Measurements from ENCODE around the gene LYSET. TPM values are rescaled to one million over a fixed set of nuclear protein-coding genes. Genes with fewer than 3 reads are reported as not detected.
A peak's percentile ranks its signal among the peaks of the same experiment; 100 is the strongest.

The LYSET gene
- total and polyA plus RNA-seq, 2 donors from 2014 or later = 25.6 to 34.9 TPM

DNA sequence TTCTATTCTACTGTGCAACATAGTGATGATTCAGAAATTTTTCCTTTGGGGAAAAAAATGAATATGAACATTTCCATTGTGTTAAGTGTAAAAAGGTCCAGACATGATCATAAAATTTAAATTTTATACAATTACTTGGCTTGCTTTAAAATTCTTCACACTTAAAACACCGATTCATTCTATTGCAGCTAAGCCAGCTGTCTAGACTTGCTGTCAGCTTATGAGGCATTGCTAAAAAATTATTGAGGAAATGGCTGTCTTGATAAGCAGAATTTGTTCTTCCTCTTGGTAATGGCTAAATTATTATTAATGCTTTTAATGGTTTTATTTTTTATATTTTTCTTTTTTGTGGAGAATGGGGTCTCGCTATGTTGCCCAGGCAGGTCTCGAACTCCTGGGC is 1.8 kb downstream of the LYSET start:
- H3K27ac ChIP-seq (ENCODE audit: low read depth in 2 of 2, low read length in 2 of 2) = no peak overlapping the region
- H3K27me3 ChIP-seq (ENCODE audit: control insufficient read depth, insufficient read depth, low read length) = no peaks in the 10 kb centered on the region
- H3K4me3 ChIP-seq (ENCODE audit: low read length in 3 of 3) = no peak overlapping the region
- H3K9ac ChIP-seq (ENCODE audit: low read length in 3 of 3) = no peak overlapping the region
- TF ChIP-seq, protein P1, sequence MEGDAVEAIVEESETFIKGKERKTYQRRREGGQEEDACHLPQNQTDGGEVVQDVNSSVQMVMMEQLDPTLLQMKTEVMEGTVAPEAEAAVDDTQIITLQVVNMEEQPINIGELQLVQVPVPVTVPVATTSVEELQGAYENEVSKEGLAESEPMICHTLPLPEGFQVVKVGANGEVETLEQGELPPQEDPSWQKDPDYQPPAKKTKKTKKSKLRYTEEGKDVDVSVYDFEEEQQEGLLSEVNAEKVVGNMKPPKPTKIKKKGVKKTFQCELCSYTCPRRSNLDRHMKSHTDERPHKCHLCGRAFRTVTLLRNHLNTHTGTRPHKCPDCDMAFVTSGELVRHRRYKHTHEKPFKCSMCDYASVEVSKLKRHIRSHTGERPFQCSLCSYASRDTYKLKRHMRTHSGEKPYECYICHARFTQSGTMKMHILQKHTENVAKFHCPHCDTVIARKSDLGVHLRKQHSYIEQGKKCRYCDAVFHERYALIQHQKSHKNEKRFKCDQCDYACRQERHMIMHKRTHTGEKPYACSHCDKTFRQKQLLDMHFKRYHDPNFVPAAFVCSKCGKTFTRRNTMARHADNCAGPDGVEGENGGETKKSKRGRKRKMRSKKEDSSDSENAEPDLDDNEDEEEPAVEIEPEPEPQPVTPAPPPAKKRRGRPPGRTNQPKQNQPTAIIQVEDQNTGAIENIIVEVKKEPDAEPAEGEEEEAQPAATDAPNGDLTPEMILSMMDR (IDR thresholded peaks at IDR 0.05; ENCODE audit: borderline replicate concordance, extremely low read depth, insufficient read depth) = no peak
- no peak for DNase-seq
- no peak for FAIRE-seq
- H3K9me3 ChIP-seq (ENCODE audit: control insufficient read depth in 2 of 3, insufficient read depth in 1 of 3, low read length in 3 of 3) = no peaks in the 10 kb centered on the region
- peaks cover 3 to 15% (median 6%) of the 10 kb centered on the region in 3 donors for H3K36me3 ChIP-seq (ENCODE audit: control insufficient read depth in 2 of 3, insufficient read depth in 3 of 3, low read length in 3 of 3)
- peaks cover 0 to 17% (median 17%) of the 10 kb centered on the region in 3 donors for H3K4me1 ChIP-seq (ENCODE audit: control insufficient read depth in 2 of 3, insufficient read depth in 2 of 3, low read depth in 1 of 3, low read length in 3 of 3)
- intact Hi-C loops (cut with DNase I) = no loop called here

DNA sequence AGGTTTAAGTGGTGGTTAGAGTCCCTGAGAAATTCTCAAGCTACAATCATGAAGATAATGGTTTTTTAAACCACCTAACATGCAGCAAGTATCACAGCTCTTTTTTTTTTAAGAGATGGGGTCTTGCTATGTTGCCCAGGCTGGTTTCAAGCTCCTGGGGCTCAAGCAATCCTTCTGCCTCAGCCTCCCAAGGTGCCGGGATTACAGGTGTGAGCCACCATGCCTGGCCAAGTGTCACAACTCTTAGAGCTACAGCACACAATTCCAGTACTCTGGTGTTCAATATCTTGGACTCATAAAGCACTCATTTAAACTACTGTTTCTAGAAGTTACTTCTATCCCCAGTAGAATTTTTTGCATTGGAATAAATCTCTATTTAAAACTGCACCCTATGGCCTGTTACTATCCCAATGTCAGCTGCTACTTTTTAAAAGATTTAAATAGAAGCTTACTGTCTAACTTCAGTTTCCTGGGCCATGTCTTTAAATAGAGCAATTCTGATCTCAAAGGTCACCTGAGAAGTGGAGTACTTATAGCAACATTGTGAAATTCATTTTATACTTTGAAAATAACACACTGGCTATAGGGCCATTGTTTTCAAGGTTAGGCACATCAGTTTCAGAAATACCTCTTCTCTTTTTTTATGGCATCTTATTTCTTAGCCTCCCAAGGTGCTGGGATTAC is 10.3 kb downstream of the LYSET start:
- intact Hi-C loops (cut with DNase I) = no loop called here
- Histone ChIP-seq H3K27ac (ENCODE audit: low read depth in 2 of 2, low read length in 2 of 2) (no peak overlapping the region), H3K9ac (ENCODE audit: low read length in 3 of 3) (no peak overlapping the region), H3K36me3 (ENCODE audit: control insufficient read depth in 2 of 3, insufficient read depth in 3 of 3, low read length in 3 of 3) (no peaks in the 10 kb centered on the region), H3K27me3 (ENCODE audit: control insufficient read depth, insufficient read depth, low read length) (no peaks in the 10 kb centered on the region), H3K4me1 (ENCODE audit: control insufficient read depth in 2 of 3, insufficient read depth in 2 of 3, low read depth in 1 of 3, low read length in 3 of 3) (no peaks in the 10 kb centered on the region), H3K9me3 (ENCODE audit: control insufficient read depth in 2 of 3, insufficient read depth in 1 of 3, low read length in 3 of 3) (no peaks in the 10 kb centered on the region), H3K4me3 (ENCODE audit: low read length in 3 of 3) (no peak overlapping the region)
- DNase-seq (no peak), FAIRE-seq (no peak)
- TF ChIP-seq, protein P1 (IDR thresholded peaks at IDR 0.05; ENCODE audit: borderline replicate concordance, extremely low read depth, insufficient read depth) = no peak

DNA sequence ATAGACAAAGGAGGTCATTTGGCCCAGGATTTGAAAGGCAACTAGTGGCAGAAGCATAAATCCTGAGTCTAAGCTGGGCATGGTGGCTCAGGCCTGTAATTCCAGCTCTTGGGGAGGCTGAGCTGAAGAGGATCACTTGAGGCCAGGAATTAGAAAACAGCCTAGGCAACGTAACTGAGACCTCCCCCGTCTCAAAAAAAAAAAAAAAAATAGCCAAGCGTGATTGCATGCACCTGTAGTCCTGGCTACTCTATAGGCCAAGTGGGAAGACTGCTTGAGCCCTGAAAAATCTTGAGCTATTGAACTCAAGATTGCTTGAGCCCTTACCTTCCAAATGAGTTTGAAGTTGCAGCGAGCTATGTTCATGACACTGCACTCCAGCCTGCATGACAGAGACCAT is 13.9 kb downstream of the LYSET start:
- H3K4me3 ChIP-seq (ENCODE audit: low read length in 3 of 3) = no peak overlapping the region
- intact Hi-C loops (cut with DNase I) = no loop called here

More for the DNA sequence above, 13.9 kb downstream of the LYSET start:
- no peaks in the 10 kb centered on the region for H3K36me3 ChIP-seq (ENCODE audit: control insufficient read depth in 2 of 3, insufficient read depth in 3 of 3, low read length in 3 of 3)
- FAIRE-seq (no peak), DNase-seq (peak in 1 of 5 donors; percentile 5)
- no peaks in the 10 kb centered on the region for H3K9me3 ChIP-seq (ENCODE audit: control insufficient read depth in 2 of 3, insufficient read depth in 1 of 3, low read length in 3 of 3)
- H3K27me3 ChIP-seq (ENCODE audit: control insufficient read depth, insufficient read depth, low read length) = no peaks in the 10 kb centered on the region
- TF ChIP-seq, protein P1 (IDR thresholded peaks at IDR 0.05; ENCODE audit: borderline replicate concordance, extremely low read depth, insufficient read depth) = no peak
- no peaks in the 10 kb centered on the region for H3K4me1 ChIP-seq (ENCODE audit: control insufficient read depth in 2 of 3, insufficient read depth in 2 of 3, low read depth in 1 of 3, low read length in 3 of 3)
- no peak overlapping the region for H3K27ac ChIP-seq (ENCODE audit: low read depth in 2 of 2, low read length in 2 of 2)
- no peak overlapping the region for H3K9ac ChIP-seq (ENCODE audit: low read length in 3 of 3)
